IMR-90 (cell line): ENCODE results near the gene TMEM17.

Experiments used
- BHLHE40 ChIP-seq: fragments of 150-350 bp; IDR thresholded peaks from 2 replicates; pipeline ENCODE4 v1.6.1; 2016; ENCODE audit warnings: mild to moderate bottlenecking, low read depth, low read length
- RFX5 ChIP-seq: IDR thresholded peaks from 2 replicates; pipeline ENCODE4 v1.8.0; 2012; ENCODE audit warnings: low read depth, mild to moderate bottlenecking, low read length, moderate library complexity

DNA sequence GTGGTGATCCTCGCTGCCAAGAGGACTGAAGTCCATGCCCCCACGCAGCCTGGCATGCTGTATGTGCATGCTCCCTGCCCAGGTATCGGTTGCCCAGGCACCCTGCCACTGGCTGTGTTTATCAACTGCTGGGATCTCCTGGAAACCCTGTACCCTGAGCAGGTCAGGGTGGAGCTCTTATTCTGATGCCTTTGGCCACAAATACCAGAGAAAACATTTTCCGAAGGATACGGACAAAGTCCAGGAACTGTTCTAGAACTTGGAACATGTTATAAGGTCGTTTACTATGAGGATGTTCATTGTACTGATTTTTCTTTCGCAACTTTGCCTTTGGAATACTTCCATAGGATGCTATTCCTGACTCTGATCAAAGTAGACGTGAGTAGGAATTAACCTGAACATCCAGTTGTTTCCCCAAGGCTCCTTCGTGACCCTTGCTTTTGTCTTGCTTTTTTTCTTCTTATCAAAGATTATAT, 55.2 kb downstream of the TMEM17 start:
- TF ChIP-seq BHLHE40 (no peak), RFX5 (no peak)
